ENCODE measurements around the gene PANK4.

Gene PANK4

DNA sequence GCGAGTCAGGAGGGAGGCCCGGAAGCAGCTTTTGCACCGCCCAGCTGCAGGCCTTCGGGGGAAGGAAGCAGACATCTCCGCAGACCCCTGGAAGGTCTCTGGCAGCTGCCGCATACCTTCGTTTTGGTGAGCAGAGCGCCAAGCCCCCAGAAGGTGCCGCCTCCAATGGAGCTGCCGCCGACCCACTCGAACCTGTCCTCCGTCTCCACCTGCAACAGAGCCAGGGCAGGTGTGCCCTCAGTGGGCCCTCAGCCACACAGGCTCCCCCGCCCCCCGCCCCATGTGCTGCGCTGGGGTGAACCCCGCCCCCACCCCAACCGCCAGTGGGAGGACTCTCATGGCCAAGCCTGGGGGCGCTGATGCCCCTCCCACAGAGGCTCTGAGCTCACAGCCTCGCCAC lies 6.2 kb downstream of the PANK4 start:
- H3K36me3 ChIP-seq (replicated peaks; ENCODE audit: insufficient read depth, low read length), result no peaks in the 10 kb centered on the region; the same call in 1 of the 2 replicates

DNA sequence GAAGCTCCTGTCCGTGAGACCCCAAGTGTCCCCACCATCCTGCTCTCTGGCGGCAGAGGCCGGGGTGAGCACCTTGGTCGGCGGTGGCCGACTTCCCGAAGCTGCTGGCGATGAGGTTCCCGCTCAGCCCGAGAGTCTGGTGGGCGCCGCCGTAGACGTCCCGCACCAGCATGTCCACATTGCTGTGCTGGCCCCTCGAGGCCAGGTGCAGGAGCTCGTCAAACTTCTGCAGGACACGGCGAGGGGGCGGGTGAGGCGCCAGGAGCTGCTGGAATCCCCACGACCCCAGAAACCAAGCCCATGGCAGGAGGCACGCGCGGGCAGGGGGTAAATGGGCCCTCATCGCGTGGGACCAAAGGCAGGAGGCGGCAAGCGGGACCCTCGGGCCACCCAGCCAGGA lies 6.7 kb downstream of the PANK4 start:
- Histone ChIP-seq H3K4me3 (ENCODE audit: low read length) (no peak overlapping the region), H4K20me1 (ENCODE audit: insufficient read depth, low read length) (peaks cover 23% of the 10 kb centered on the region; the same call in 1 of the 2 replicates), H3K36me3 (replicated peaks; ENCODE audit: insufficient read depth, low read length) (no peaks in the 10 kb centered on the region; the same call in 1 of the 2 replicates), H3K27ac (ENCODE audit: low read length) (no peak overlapping the region), H3K4me2 (ENCODE audit: low read depth, low read length) (no peak overlapping the region), H3F3A (ENCODE audit: insufficient read depth, low read length) (no peaks in the 10 kb centered on the region), H3K9ac (ENCODE audit: low read length) (no peak overlapping the region), H3K9me2 (replicated peaks; ENCODE audit: insufficient read depth, low read length) (no peaks in the 10 kb centered on the region), H3K4me1 (ENCODE audit: low read length) (peaks cover 1% of the 10 kb centered on the region; the same call in 1 of the 2 replicates), H2AFZ (ENCODE audit: low read length) (no peak overlapping the region), H3K9me3 (replicated peaks; ENCODE audit: insufficient read depth, low read length) (no peaks in the 10 kb centered on the region), H3K79me2 (ENCODE audit: low read length) (peaks cover 41% of the 10 kb centered on the region), H3K27me3 (replicated peaks; ENCODE audit: insufficient read depth, low read length) (no peaks in the 10 kb centered on the region)
- no peak for DNase-seq
- TF ChIP-seq, protein P1, sequence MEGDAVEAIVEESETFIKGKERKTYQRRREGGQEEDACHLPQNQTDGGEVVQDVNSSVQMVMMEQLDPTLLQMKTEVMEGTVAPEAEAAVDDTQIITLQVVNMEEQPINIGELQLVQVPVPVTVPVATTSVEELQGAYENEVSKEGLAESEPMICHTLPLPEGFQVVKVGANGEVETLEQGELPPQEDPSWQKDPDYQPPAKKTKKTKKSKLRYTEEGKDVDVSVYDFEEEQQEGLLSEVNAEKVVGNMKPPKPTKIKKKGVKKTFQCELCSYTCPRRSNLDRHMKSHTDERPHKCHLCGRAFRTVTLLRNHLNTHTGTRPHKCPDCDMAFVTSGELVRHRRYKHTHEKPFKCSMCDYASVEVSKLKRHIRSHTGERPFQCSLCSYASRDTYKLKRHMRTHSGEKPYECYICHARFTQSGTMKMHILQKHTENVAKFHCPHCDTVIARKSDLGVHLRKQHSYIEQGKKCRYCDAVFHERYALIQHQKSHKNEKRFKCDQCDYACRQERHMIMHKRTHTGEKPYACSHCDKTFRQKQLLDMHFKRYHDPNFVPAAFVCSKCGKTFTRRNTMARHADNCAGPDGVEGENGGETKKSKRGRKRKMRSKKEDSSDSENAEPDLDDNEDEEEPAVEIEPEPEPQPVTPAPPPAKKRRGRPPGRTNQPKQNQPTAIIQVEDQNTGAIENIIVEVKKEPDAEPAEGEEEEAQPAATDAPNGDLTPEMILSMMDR (IDR thresholded peaks at IDR 0.05; ENCODE audit: low read length), result no peak
- no peak for TF ChIP-seq EZH2phosphoT487 (IDR thresholded peaks at IDR 0.05; ENCODE audit: low read length)
- TF ChIP-seq EZH2 (optimal IDR thresholded peaks at IDR 0.05; ENCODE audit: low read depth, low read length), result no peak

More for the DNA sequence above, 6.2 kb downstream of the PANK4 start:
- Histone ChIP-seq H3K79me2 (ENCODE audit: low read length) (peaks cover 45% of the 10 kb centered on the region), H3K9ac (ENCODE audit: low read length) (no peak overlapping the region), H3F3A (ENCODE audit: insufficient read depth, low read length) (no peaks in the 10 kb centered on the region), H3K4me2 (ENCODE audit: low read depth, low read length) (no peak overlapping the region), H3K9me2 (replicated peaks; ENCODE audit: insufficient read depth, low read length) (no peaks in the 10 kb centered on the region), H3K4me3 (ENCODE audit: low read length) (no peak overlapping the region), H3K9me3 (replicated peaks; ENCODE audit: insufficient read depth, low read length) (no peaks in the 10 kb centered on the region), H3K27ac (ENCODE audit: low read length) (no peak overlapping the region), H4K20me1 (ENCODE audit: insufficient read depth, low read length) (peaks cover 24% of the 10 kb centered on the region; the same call in 1 of the 2 replicates), H2AFZ (ENCODE audit: low read length) (no peak overlapping the region), H3K27me3 (replicated peaks; ENCODE audit: insufficient read depth, low read length) (no peaks in the 10 kb centered on the region), H3K4me1 (ENCODE audit: low read length) (peaks cover 6% of the 10 kb centered on the region; the same call in 1 of the 2 replicates)
- TF ChIP-seq, protein P1 (IDR thresholded peaks at IDR 0.05; ENCODE audit: low read length), result no peak
- TF ChIP-seq EZH2phosphoT487 (IDR thresholded peaks at IDR 0.05; ENCODE audit: low read length), result no peak
- TF ChIP-seq EZH2 (optimal IDR thresholded peaks at IDR 0.05; ENCODE audit: low read depth, low read length), result no peak
- no peak for DNase-seq

DNA sequence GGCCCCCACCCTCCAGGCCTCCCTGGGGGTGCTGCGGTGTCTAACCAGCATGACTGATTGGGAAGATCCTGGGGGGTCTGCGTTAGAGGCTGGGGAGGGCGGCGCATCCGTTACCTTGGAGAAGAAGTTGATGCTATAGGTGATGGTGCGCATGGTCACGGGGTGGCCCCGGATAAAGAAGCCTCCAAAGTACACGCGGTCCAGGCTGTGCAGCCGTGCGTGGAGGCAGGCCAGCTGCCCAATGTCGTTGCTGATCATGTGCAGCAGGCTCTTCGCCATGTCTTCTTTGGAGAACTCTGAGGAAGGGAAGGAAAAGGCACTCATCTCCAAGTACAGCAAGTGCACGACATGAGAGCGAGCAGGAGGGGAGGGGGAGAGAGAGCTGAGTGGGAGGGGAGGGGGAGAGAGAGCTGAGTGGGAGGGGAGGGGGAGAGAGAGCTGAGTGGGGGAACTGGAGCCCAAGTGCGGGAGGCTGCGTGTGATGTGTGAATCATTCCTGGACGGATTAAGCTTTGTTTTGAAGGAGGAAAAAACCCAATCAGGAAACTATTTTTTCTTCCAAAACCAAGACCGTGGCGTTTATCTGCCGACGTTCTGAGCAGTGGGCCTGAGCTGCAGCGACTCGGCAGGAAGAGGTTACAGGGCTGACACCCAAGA lies 7.2 kb downstream of the PANK4 start:
- H3K4me2 ChIP-seq (ENCODE audit: low read depth, low read length), result no peak overlapping the region
- no peak for DNase-seq
- H3K9me2 ChIP-seq (replicated peaks; ENCODE audit: insufficient read depth, low read length), result no peaks in the 10 kb centered on the region
- peaks cover 35% of the 10 kb centered on the region for H3K79me2 ChIP-seq (ENCODE audit: low read length)
- TF ChIP-seq EZH2 (optimal IDR thresholded peaks at IDR 0.05; ENCODE audit: low read depth, low read length) (no peak), EZH2phosphoT487 (IDR thresholded peaks at IDR 0.05; ENCODE audit: low read length) (no peak)
- TF ChIP-seq, protein P1 (IDR thresholded peaks at IDR 0.05; ENCODE audit: low read length), result no peak
- no peaks in the 10 kb centered on the region for H3F3A ChIP-seq (ENCODE audit: insufficient read depth, low read length)
- no peak overlapping the region for H3K27ac ChIP-seq (ENCODE audit: low read length)
- H2AFZ ChIP-seq (ENCODE audit: low read length), result no peak overlapping the region
- H4K20me1 ChIP-seq (ENCODE audit: insufficient read depth, low read length), result peaks cover 20% of the 10 kb centered on the region; the same call in 1 of the 2 replicates
- H3K9me3 ChIP-seq (replicated peaks; ENCODE audit: insufficient read depth, low read length), result no peaks in the 10 kb centered on the region
- no peak overlapping the region for H3K4me3 ChIP-seq (ENCODE audit: low read length)
- H3K4me1 ChIP-seq (ENCODE audit: low read length), result no peaks in the 10 kb centered on the region
- H3K27me3 ChIP-seq (replicated peaks; ENCODE audit: insufficient read depth, low read length), result no peaks in the 10 kb centered on the region
- no peaks in the 10 kb centered on the region; the same call in 1 of the 2 replicates for H3K36me3 ChIP-seq (replicated peaks; ENCODE audit: insufficient read depth, low read length)
- H3K9ac ChIP-seq (ENCODE audit: low read length), result no peak overlapping the region

Measured in MM.1S (cell line).